K562 (cell line): ENCODE measurements around the gene SLC25A45. TPM values are rescaled to one million over a fixed set of nuclear protein-coding genes. Genes with fewer than 3 reads are reported as not detected.

ENCODE experiments used
- ATAC-seq: fragments of 200-7000 bp; cut with Tn5 transposase; 3 replicates; pipeline ENCODE4 v1.9.1; 2020; ENCODE audit warnings: moderate library complexity
- BruUV-seq: library from RNA; stranded (reverse); fragments of 400-500 nt; replicated peaks from 2 replicates; lab custom pipeline; 2021; lab: Mats Ljungman, UMichigan
- CTCF ChIA-PET: fragments of 300-600 bp; formaldehyde crosslinking; extraction: SDS; loops from one replicate; lab custom pipeline; 2021; ENCODE audit warnings: low intra/inter-chr PET ratio; lab: Yijun Ruan, JAX
- POLR2A ChIA-PET: fragments of 300-600, 350-650 bp; sonication (Branson Sonifier 250); formaldehyde crosslinking; extraction: SDS; loops from one replicate; lab custom pipeline; 2021; ENCODE audit warnings: antibody characterized with exemption, inconsistent platforms; lab: Yijun Ruan, JAX
- DNase-seq, 4 experiments: peaks; one replicate each; pipeline versions ENCODE4 v3.0.0 to v3.0.0-alpha.2; 2011 to 2018; ENCODE audit warnings: low spot score in 3 of 4, mixed read lengths in 3 of 4; ENCODE audit errors: extremely low read depth in 1 of 4
- FAIRE-seq: peaks from 2 replicates; lab custom pipeline; 2011; peaks lifted over from hg19 to GRCh38; lab: Jason Lieb, UNC
- H2AFZ ChIP-seq: 2 replicates; pipeline ENCODE4 v1.6.0; 2011; ENCODE audit warnings: low read depth, low read length, control low read depth, inconsistent platforms
- H3K27ac ChIP-seq: fragments of 200-600 bp; 3 replicates; pipeline ENCODE4 v1.8.0; 2011; ENCODE audit warnings: low read depth, mild to moderate bottlenecking, control low read depth, inconsistent platforms, low read length, moderate library complexity, mixed read lengths; ENCODE audit errors: extremely low read depth
- H3K27me3 ChIP-seq, 2 experiments: fragments of 300-600 bp in 1 of 2; 2 replicates in 1 of 2; 3 replicates in 1 of 2; pipeline versions ENCODE4 v1.6.0 to v1.8.0; 2011; ENCODE audit warnings: inconsistent platforms in 2 of 2, low read length in 2 of 2, mild to moderate bottlenecking in 1 of 2, mixed read lengths in 1 of 2, moderate library complexity in 1 of 2; ENCODE audit not compliant: control insufficient read depth in 2 of 2, insufficient read depth in 2 of 2
- H3K36me3 ChIP-seq: fragments of 300-600 bp; 3 replicates; pipeline ENCODE4 v1.8.0; 2011; ENCODE audit warnings: mild to moderate bottlenecking, low read length, inconsistent platforms; ENCODE audit not compliant: control insufficient read depth, insufficient read depth
- H3K4me1 ChIP-seq, 2 experiments: fragments of 200-600 bp in 1 of 2; replicated peaks in 1 of 2; 2 replicates in 1 of 2; 3 replicates in 1 of 2; pipeline versions ENCODE4 v1.5.1 to v1.8.0; 2011; ENCODE audit warnings: inconsistent platforms in 2 of 2, low read length in 2 of 2, mild to moderate bottlenecking in 1 of 2, mixed read lengths in 1 of 2, moderate library complexity in 1 of 2; ENCODE audit not compliant: control insufficient read depth in 2 of 2, insufficient read depth in 2 of 2
- H3K4me2 ChIP-seq: 2 replicates; pipeline ENCODE4 v1.6.1; 2011; ENCODE audit warnings: low read length, control low read depth, inconsistent platforms, mixed read lengths; ENCODE audit not compliant: insufficient read depth
- H3K4me3 ChIP-seq: fragments of 200-600 bp; sonication (generic), shearing (Covaris generic); 2 replicates; pipeline ENCODE4 v1.5.1; 2016; ENCODE audit warnings: control low read depth, inconsistent platforms
- H3K79me2 ChIP-seq: fragments of 200-600 bp; 3 replicates; pipeline ENCODE4 v1.8.0; 2011; ENCODE audit warnings: low read length, inconsistent platforms; ENCODE audit not compliant: control insufficient read depth, insufficient read depth
- H3K9ac ChIP-seq, 2 experiments: 2 replicates each; pipeline versions ENCODE4 v1.6.0 to v1.6.1; 2011; ENCODE audit warnings: low read depth in 2 of 2, low read length in 2 of 2, control low read depth in 1 of 2, inconsistent platforms in 1 of 2, mild to moderate bottlenecking in 1 of 2, mixed read lengths in 1 of 2; ENCODE audit not compliant: insufficient read depth in 1 of 2
- H3K9me1 ChIP-seq: one replicate; pipeline ENCODE4 v1.6.0; 2011; ENCODE audit warnings: inconsistent platforms, mild to moderate bottlenecking, low read length, moderate library complexity; ENCODE audit not compliant: control insufficient read depth, insufficient read depth
- H3K9me3 ChIP-seq: replicated peaks from 2 replicates; pipeline ENCODE4 v1.5.1; 2011; ENCODE audit warnings: low read depth, low read length, inconsistent platforms; ENCODE audit not compliant: control insufficient read depth, insufficient read depth
- H4K20me1 ChIP-seq: replicated peaks from 2 replicates; pipeline ENCODE4 v1.6.1; 2011; ENCODE audit warnings: low read length, inconsistent platforms, mixed read lengths; ENCODE audit not compliant: control insufficient read depth, insufficient read depth
- ETV1 ChIP-seq: fragments of 450-650 bp; conservative IDR thresholded peaks from 2 replicates; pipeline ENCODE4 v1.6.1; 2016; ENCODE audit warnings: missing genetic modification characterization, control low read depth, low read depth, missing compliant biosample characterization
- FOXA3 ChIP-seq, 2 experiments: fragments of 450-650 bp in 1 of 2; sonication (generic) in 1 of 2; formaldehyde crosslinking; IDR thresholded peaks in 1 of 2; conservative IDR thresholded peaks in 1 of 2; 2 replicates each; pipeline versions ENCODE4 v1.4.0 to v1.8.0; 2020 to 2022; ENCODE audit warnings: mild to moderate bottlenecking in 2 of 2, missing genetic modification reagents in 1 of 2
- POLR2G ChIP-seq: fragments of 200-400 bp; formaldehyde crosslinking; IDR thresholded peaks from 2 replicates; pipeline ENCODE4 v1.6.1; 2017; ENCODE audit warnings: low read depth, mild to moderate bottlenecking, antibody characterized with exemption, low read length, moderate library complexity
- RBFOX2 ChIP-seq: fragments of 200-400 bp; formaldehyde crosslinking; IDR thresholded peaks from 2 replicates; pipeline ENCODE4 v1.6.1; 2017; ENCODE audit warnings: low read depth, mild to moderate bottlenecking, low read length, moderate library complexity
- SRSF7 ChIP-seq: fragments of 200-400 bp; formaldehyde crosslinking; optimal IDR thresholded peaks from 2 replicates; pipeline ENCODE3; 2017; ENCODE audit warnings: mild to moderate bottlenecking, low read depth, low read length
- THAP7 ChIP-seq: fragments of 250-450 bp; sonication (Bioruptor Pico); IDR thresholded peaks from 2 replicates; pipeline ENCODE4 v1.5.0; 2021
- ZBTB33 ChIP-seq: sonication (generic); formaldehyde crosslinking; IDR thresholded peaks from 2 replicates; pipeline ENCODE4 v1.8.1; 2023; ENCODE audit warnings: mild to moderate bottlenecking, missing genetic modification reagents
- ZFX ChIP-seq: sonication (generic); formaldehyde crosslinking; IDR thresholded peaks from 2 replicates; pipeline ENCODE4 v1.8.0; 2022; ENCODE audit warnings: mild to moderate bottlenecking, missing genetic modification reagents, moderate library complexity
- ZNF232 ChIP-seq: sonication (generic); formaldehyde crosslinking; IDR thresholded peaks from 2 replicates; pipeline ENCODE4 v1.8.0; 2022; ENCODE audit warnings: mild to moderate bottlenecking, missing genetic modification reagents
- ZNF274 ChIP-seq: IDR thresholded peaks from 2 replicates; pipeline ENCODE4 v1.6.1; 2011; ENCODE audit warnings: low read depth, mild to moderate bottlenecking, low read length, moderate library complexity, borderline replicate concordance
- WGBS: fragments of 100-300 bp; shearing (Covaris generic); methylation state at CpG from one replicate; pipeline ENCODE4 v1.1.6; 2016; ENCODE audit warnings: low coverage, mixed read lengths; ENCODE audit not compliant: insufficient coverage; ENCODE audit errors: missing lambda C conversion rate; 5-methylcytosine and 5-hydroxymethylcytosine counted together
- in situ Hi-C: fragments of 300-500 bp; cut with MboI; formaldehyde crosslinking; loops from 4 replicates; pipeline ENCODE4 v1.15.0; 2018; ENCODE audit warnings: inconsistent platforms, mixed read lengths
- intact Hi-C: fragments of 100-400 bp; cut with micrococcal nuclease; formaldehyde crosslinking; loops from 2 replicates; pipeline ENCODE4 v1.14.2; 2022
- polyA plus RNA-seq, 8 experiments: library from polyadenylated mRNA; depleted of rRNA in 4 of 8; stranded (reverse) in 5 of 8; unstranded in 3 of 8; fragments of >200 nt; fragmentation: Nextera tagmentation in 2 of 8; fragmentation: Illumina TruSeq in 1 of 8; extraction: Ambion mirVana in 2 of 8; extraction: Trizol in 1 of 8; gene quantifications; 2 replicates each; pipeline versions ENCODE4 v1.2.1 to v1.2.3, GENCODE V29; 2011 to 2014; ENCODE audit warnings: inconsistent platforms in 1 of 8, missing spikeins in 1 of 8
- total RNA-seq, 7 experiments: library from RNA; depleted of rRNA in 6 of 7; stranded (reverse); fragments of >200 nt in 6 of 7; fragmentation: Illumina TruSeq in 2 of 7; extraction: Trizol in 2 of 7; gene quantifications; 2 replicates each; pipeline versions ENCODE4 v1.2.1 to v1.2.3, GENCODE V29; 2011 to 2021; ENCODE audit warnings: low replicate concordance in 1 of 7

Gene SLC25A45
- total and polyA plus RNA-seq, 9 of the 15 experiments (the other 6 are each of a cell fraction or from before 2014, with no cell fraction given): 0.15 to 2.3 (median 0.68) TPM

GRCh38 chr11:65389294-65389980 is 7.0 kb upstream of the SLC25A45 start:
- no peaks in the 10 kb centered on the region for H3K9me1 ChIP-seq
- no peak overlapping the region for H3K4me3 ChIP-seq
- peaks cover 26 to 71% of the 10 kb centered on the region in 2 experiments for H3K4me1 ChIP-seq
- no peaks in the 10 kb centered on the region; the same call in 1 of the 2 replicates for H3K9me3 ChIP-seq
- CTCF ChIA-PET: interaction anchor here (0.7 kb wide), 1 partner anchor 22 kb away, joined by 3 read pairs; no protein-coding TSS in a partner anchor
- H3K79me2 ChIP-seq: peaks cover 37% of the 10 kb centered on the region
- no peak overlapping the region; the same call in 2 of the 3 replicates for H3K27ac ChIP-seq
- H3K27me3 ChIP-seq: no peaks in the 10 kb centered on the region
- in situ Hi-C loops: no loop called here
- no peak for ATAC-seq
- WGBS: 92% methylated on average over 17 of the region's 20 CpGs
- no peak for TF ChIP-seq THAP7 (CRISPR knock-in tag)
- TF ChIP-seq FOXA3 (CRISPR knock-in tag; conservative IDR thresholded peaks at IDR 0.05 in 1 of 2, IDR thresholded peaks at IDR 0.05 in 1 of 2): no peak
- no peak for TF ChIP-seq SRSF7
- 0 out of 2 replicates have a peak, but pooled peaks have one; percentile 31 for TF ChIP-seq POLR2G
- TF ChIP-seq ZNF232: no peak
- TF ChIP-seq ZFX (CRISPR knock-in tag): no peak
- TF ChIP-seq ZBTB33 (CRISPR knock-in tag): 0 out of 2 replicates have a peak, but pooled peaks have one; percentile 50
- TF ChIP-seq ZNF274: no peak
- TF ChIP-seq RBFOX2: peak; percentile 48; the same call in 1 of the 2 replicates
- no peak for TF ChIP-seq ETV1 (tag)
- TF ChIP-seq, all 486 proteins: peak for 3
- Histone ChIP-seq H3K36me3 (peaks cover 59% of the 10 kb centered on the region; the same call in 2 of the 3 replicates), H2AFZ (no peak overlapping the region), H3K4me2 (no peak overlapping the region), H4K20me1 (peaks cover 9% of the 10 kb centered on the region), H3K9ac (peak overlapping the region in 1 of 2 experiments; percentile 75; a peak in 2 of 4 replicates)
- DNase-seq (no peak), FAIRE-seq (no peak)
- POLR2A ChIA-PET: interaction anchor here (0.6 to 16.2 kb wide), 5 partner anchors 8 to 113 kb away, joined by 3 to 253 read pairs (median 21); partner anchors contain the start of genes MALAT1 and NEAT1
- BruUV-seq: no TSS peak
- intact Hi-C loops: no loop called here
